CD8-positive, alpha-beta memory T cell (primary cell): ENCODE measurements around the gene CDH5. TPM values are rescaled to one million over a fixed set of nuclear protein-coding genes. Genes with fewer than 3 reads are reported as not detected.

Experiments
- CTCF ChIA-PET: fragments of 350-600 bp; sonication (Branson Sonifier 250); formaldehyde crosslinking; loops from one replicate; lab custom pipeline; 2021; ENCODE audit warnings: antibody characterized with exemption; lab: Charles Lee
- POLR2A ChIA-PET: fragments of 350-600 bp; sonication (Branson Sonifier 250); formaldehyde crosslinking; loops from one replicate; lab custom pipeline; 2021; ENCODE audit warnings: antibody characterized with exemption; lab: Charles Lee
- DNase-seq, 5 donors: peaks; one replicate each; pipeline versions ENCODE4 v3.0.0 to v3.0.0-alpha.2; 2020 to 2022; ENCODE audit warnings: mixed read lengths in 1 of 5
- H3K27ac ChIP-seq: one replicate; pipeline ENCODE4 v1.7.0; 2013; ENCODE audit warnings: low read depth, mild to moderate bottlenecking, low read length, moderate library complexity
- H3K27me3 ChIP-seq: 2 replicates; pipeline ENCODE4 v1.7.0; 2013; ENCODE audit warnings: low read length, mild to moderate bottlenecking; ENCODE audit not compliant: insufficient read depth, poor library complexity, severe bottlenecking
- H3K36me3 ChIP-seq: 2 replicates; pipeline ENCODE4 v1.7.0; 2013; ENCODE audit warnings: mild to moderate bottlenecking, low read length, moderate library complexity; ENCODE audit not compliant: insufficient read depth
- H3K4me1 ChIP-seq: 2 replicates; pipeline ENCODE4 v1.7.0; 2013; ENCODE audit warnings: mild to moderate bottlenecking, low read length, moderate library complexity; ENCODE audit not compliant: insufficient read depth
- H3K4me3 ChIP-seq: 2 replicates; pipeline ENCODE4 v1.7.0; 2013; ENCODE audit warnings: mild to moderate bottlenecking, low read length
- H3K9me3 ChIP-seq: 2 replicates; pipeline ENCODE4 v1.7.0; 2013; ENCODE audit warnings: mild to moderate bottlenecking, low read length
- H3K27ac Mint-ChIP-seq, 8 donors: one replicate each; pipeline ENCODE4 v1.8.0; 2020 to 2021; ENCODE audit warnings: mixed read lengths in 8 of 8, mild to moderate bottlenecking in 6 of 8, inconsistent platforms in 3 of 8, moderate library complexity in 3 of 8
- H3K27me3 Mint-ChIP-seq, 2 donors: one replicate each; pipeline ENCODE4 v1.8.0; 2020 to 2021; ENCODE audit warnings: mixed read lengths in 2 of 2, mild to moderate bottlenecking in 1 of 2, moderate library complexity in 1 of 2
- H3K36me3 Mint-ChIP-seq, 3 donors: one replicate each; pipeline ENCODE4 v1.8.0; 2020 to 2021; ENCODE audit warnings: mixed read lengths in 3 of 3, inconsistent platforms in 1 of 3, mild to moderate bottlenecking in 1 of 3
- H3K4me1 Mint-ChIP-seq, 3 donors: one replicate each; pipeline ENCODE4 v1.8.0; 2020 to 2021; ENCODE audit warnings: mixed read lengths in 3 of 3, inconsistent platforms in 1 of 3, mild to moderate bottlenecking in 1 of 3
- H3K4me3 Mint-ChIP-seq, 7 donors: one replicate each; pipeline ENCODE4 v1.8.0; 2020 to 2021; ENCODE audit warnings: mixed read lengths in 7 of 7, mild to moderate bottlenecking in 6 of 7, moderate library complexity in 4 of 7, inconsistent platforms in 2 of 7
- H3K9me3 Mint-ChIP-seq, 5 donors: one replicate each; pipeline ENCODE4 v1.8.0; 2020 to 2022; ENCODE audit warnings: mixed read lengths in 5 of 5, mild to moderate bottlenecking in 3 of 5, moderate library complexity in 2 of 5, inconsistent platforms in 1 of 5
- polyA plus RNA-seq: library from polyadenylated mRNA; unstranded; fragments of 300-500 nt; fragmentation: Illumina TruSeq; gene quantifications from one replicate; pipeline ENCODE4 v1.2.3, GENCODE V29; 2021
- total RNA-seq, 2 experiments: library from RNA; stranded (reverse); gene quantifications; one replicate each; pipeline ENCODE4 v1.2.3, GENCODE V29; 2021

CDH5 gene
- total and polyA plus RNA-seq, 3 experiments from 2014 or later = not detected

DNA sequence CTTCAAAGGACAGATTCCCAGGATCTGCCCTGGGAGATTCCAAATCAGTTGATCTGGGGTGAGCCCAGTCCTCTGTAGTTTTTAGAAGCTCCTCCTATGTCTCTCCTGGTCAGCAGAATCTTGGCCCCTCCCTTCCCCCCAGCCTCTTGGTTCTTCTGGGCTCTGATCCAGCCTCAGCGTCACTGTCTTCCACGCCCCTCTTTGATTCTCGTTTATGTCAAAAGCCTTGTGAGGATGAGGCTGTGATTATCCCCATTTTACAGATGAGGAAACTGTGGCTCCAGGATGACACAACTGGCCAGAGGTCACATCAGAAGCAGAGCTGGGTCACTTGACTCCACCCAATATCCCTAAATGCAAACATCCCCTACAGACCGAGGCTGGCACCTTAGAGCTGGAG, 840 bp upstream of the CDH5 start:
- H3K36me3 Mint-ChIP-seq = peaks cover 0 to 6% (median 0%) of the 10 kb centered on the region in 3 donors
- H3K27ac ChIP-seq = no peak overlapping the region
- no peak overlapping the region for H3K4me3 ChIP-seq
- POLR2A ChIA-PET = no interaction called here
- H3K27ac Mint-ChIP-seq = no peak overlapping the region
- peaks cover 6 to 7% (median 7%) of the 10 kb centered on the region in 3 donors for H3K4me1 Mint-ChIP-seq
- no peak for DNase-seq
- CTCF ChIA-PET = interaction anchor here (1.0 to 1.7 kb wide), 2 partner anchors 8 to 41 kb away, joined by 3 to 5 read pairs; no protein-coding TSS in a partner anchor
- H3K27me3 Mint-ChIP-seq = peaks cover 34 to 51% of the 10 kb centered on the region in 2 donors
- H3K36me3 ChIP-seq = no peaks in the 10 kb centered on the region
- H3K4me3 Mint-ChIP-seq = no peak overlapping the region
- H3K27me3 ChIP-seq = peaks cover 8% of the 10 kb centered on the region
- H3K9me3 ChIP-seq = no peaks in the 10 kb centered on the region
- H3K9me3 Mint-ChIP-seq = no peaks in the 10 kb centered on the region
- H3K4me1 ChIP-seq = no peaks in the 10 kb centered on the region

DNA sequence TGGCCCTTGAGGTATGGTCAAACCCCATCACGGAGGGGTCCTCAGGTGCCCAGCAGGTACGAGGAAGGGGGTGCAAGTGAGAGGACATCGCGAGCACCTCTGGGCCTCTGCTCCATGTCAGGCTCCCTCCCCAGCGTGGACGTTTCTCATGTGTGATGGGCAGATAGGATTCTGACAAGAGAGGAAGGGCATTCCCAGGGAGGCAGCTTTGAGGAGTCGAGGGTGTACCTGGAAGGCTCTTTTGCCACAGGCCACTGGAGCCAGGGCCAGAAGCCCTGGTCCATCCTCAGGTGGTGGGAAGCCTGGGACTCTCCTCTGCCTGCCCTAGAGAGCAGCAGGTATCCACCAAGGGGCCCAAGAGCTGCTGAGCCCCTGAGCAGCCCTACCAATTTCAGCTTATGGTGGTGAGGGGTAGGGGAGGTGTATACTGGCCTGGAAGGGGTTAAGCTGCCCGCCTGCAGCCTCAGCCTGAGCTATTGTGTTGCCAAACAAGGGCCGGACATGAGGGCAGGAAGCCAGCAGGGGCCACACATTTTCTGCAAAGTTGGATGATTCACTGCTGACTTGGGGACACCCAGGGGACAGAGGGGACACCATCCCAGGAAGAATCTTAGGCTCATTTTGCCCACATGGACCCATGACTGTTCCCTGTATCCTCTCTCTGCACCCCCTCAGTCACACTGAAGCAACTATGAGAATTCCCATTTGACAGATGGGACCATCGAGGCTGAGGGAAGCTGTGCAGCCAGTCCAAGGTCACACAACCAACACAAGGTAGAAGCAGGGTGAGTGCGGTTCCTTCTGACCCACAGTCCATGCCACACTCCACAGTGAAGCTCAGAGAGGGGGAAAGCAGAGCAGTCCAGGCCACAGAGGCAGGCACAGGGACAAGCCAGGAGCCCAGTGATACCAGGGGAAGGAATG, 1.7 kb downstream of the CDH5 start:
- Mint-ChIP-seq H3K4me3 (no peak overlapping the region), H3K4me1 (peaks cover 0 to 7% (median 0%) of the 10 kb centered on the region in 3 donors), H3K27ac (no peak overlapping the region), H3K9me3 (no peaks in the 10 kb centered on the region), H3K36me3 (peaks cover 0 to 6% (median 0%) of the 10 kb centered on the region in 3 donors), H3K27me3 (peaks cover 16 to 34% of the 10 kb centered on the region in 2 donors)
- ChIA-PET POLR2A (no interaction called here), CTCF (interaction anchor here (0.8 to 1.6 kb wide), 3 partner anchors 10 to 16 kb away, joined by 3 to 6 read pairs (median 3); no protein-coding TSS in a partner anchor)
- no peak for DNase-seq
- no peak overlapping the region for H3K27ac ChIP-seq
- no peaks in the 10 kb centered on the region for H3K36me3 ChIP-seq
- H3K27me3 ChIP-seq = no peaks in the 10 kb centered on the region
- no peaks in the 10 kb centered on the region for H3K4me1 ChIP-seq
- H3K4me3 ChIP-seq = no peak overlapping the region
- no peaks in the 10 kb centered on the region for H3K9me3 ChIP-seq

- no peak for DNase-seq
- Mint-ChIP-seq H3K4me1 (peaks cover 0 to 7% (median 0%) of the 10 kb centered on the region in 3 donors), H3K36me3 (peaks cover 0 to 6% (median 0%) of the 10 kb centered on the region in 3 donors), H3K4me3 (no peak overlapping the region), H3K27ac (peak overlapping the region in 1 of 8 donors; percentile 54), H3K27me3 (peaks cover 8 to 29% of the 10 kb centered on the region in 2 donors), H3K9me3 (no peaks in the 10 kb centered on the region)
- H3K4me1 ChIP-seq = no peaks in the 10 kb centered on the region
- no peak overlapping the region for H3K27ac ChIP-seq
- no peaks in the 10 kb centered on the region for H3K27me3 ChIP-seq
- H3K4me3 ChIP-seq = no peak overlapping the region
- no peaks in the 10 kb centered on the region for H3K36me3 ChIP-seq
- ChIA-PET CTCF (interaction anchor here (1.6 kb wide), 1 partner anchor 12 kb away, joined by 6 read pairs; no protein-coding TSS in a partner anchor), POLR2A (no interaction called here)
- no peaks in the 10 kb centered on the region for H3K9me3 ChIP-seq
These were observed 2.6 kb downstream of the CDH5 start for GRCh38 chr16:66369055-66369592.

DNA sequence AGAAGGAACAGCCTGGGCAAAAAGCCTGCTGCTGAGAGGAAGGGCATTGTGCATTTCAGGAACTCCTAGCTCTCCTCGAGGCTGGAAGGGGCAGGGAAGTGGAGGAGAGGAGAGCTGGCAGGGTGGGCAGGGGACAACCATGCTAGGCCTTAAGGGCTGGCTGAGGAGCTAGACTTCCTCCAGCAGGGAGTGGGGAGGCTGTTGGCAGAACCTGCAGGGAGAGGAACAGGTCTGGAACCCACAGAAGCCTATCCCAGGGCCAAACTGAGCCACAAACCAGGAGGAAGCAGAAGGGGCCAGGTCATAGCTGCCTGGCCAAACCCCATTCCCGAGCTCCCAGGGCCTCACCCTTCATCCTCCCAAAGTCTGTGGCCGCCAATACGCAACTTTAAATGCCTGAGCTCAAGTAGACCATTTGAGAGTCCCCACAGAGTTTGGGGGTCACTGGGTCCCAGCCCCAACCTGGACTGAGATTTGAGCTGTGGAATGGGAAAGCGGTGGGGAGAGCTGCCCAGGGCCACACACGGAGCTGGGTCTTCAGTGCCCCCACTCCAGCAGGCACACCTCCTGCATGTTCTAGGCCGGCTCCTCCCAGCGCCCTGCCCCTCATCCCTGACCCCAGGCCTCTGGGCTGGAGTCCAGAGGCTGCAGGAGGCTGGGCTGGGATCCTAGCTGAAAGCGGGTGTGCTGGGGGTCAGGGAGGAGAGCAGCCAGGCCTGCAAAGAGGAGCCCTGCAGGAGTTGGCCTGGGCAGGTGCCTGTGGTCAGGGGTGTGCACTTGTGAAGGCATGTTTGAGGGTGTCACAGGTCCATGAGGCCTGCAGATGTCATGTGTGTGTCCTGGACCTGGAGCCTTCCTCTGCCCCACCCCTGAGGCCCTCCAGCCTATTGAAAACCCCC, 4.5 kb downstream of the CDH5 start:
- Histone ChIP-seq H3K4me1 (no peaks in the 10 kb centered on the region), H3K27ac (no peak overlapping the region), H3K9me3 (no peaks in the 10 kb centered on the region), H3K36me3 (no peaks in the 10 kb centered on the region), H3K4me3 (no peak overlapping the region), H3K27me3 (no peaks in the 10 kb centered on the region)
- DNase-seq = no peak
- H3K4me3 Mint-ChIP-seq = no peak overlapping the region
- peaks cover 0 to 7% (median 0%) of the 10 kb centered on the region in 3 donors for H3K4me1 Mint-ChIP-seq
- ChIA-PET POLR2A (no interaction called here), CTCF (interaction anchor here (1.2 to 1.5 kb wide), 2 partner anchors 9 to 14 kb away, joined by 3 read pairs; no protein-coding TSS in a partner anchor)
- no peak overlapping the region for H3K27ac Mint-ChIP-seq
- H3K27me3 Mint-ChIP-seq = peaks cover under 1 to 12% of the 10 kb centered on the region in 2 donors
- H3K36me3 Mint-ChIP-seq = no peaks in the 10 kb centered on the region
- no peaks in the 10 kb centered on the region for H3K9me3 Mint-ChIP-seq

- ChIA-PET POLR2A (interaction anchor here (0.6 kb wide), 1 partner anchor 34 kb away, joined by 3 read pairs; no protein-coding TSS in a partner anchor), CTCF (interaction anchor here (0.7 to 1.5 kb wide), 3 partner anchors 11 to 15 kb away, joined by 3 read pairs; no protein-coding TSS in a partner anchor)
- H3K9me3 Mint-ChIP-seq = no peaks in the 10 kb centered on the region
- no peak overlapping the region for H3K27ac ChIP-seq
- no peak overlapping the region for H3K27ac Mint-ChIP-seq
- no peaks in the 10 kb centered on the region for H3K9me3 ChIP-seq
- H3K4me3 Mint-ChIP-seq = no peak overlapping the region
- H3K36me3 Mint-ChIP-seq = no peaks in the 10 kb centered on the region
- no peaks in the 10 kb centered on the region for H3K36me3 ChIP-seq
- H3K4me3 ChIP-seq = no peak overlapping the region
- H3K4me1 ChIP-seq = no peaks in the 10 kb centered on the region
- no peaks in the 10 kb centered on the region for H3K27me3 ChIP-seq
- DNase-seq = no peak
- H3K4me1 Mint-ChIP-seq = peaks cover 0 to 7% (median 0%) of the 10 kb centered on the region in 3 donors
- peaks cover 0 to 12% of the 10 kb centered on the region in 2 donors for H3K27me3 Mint-ChIP-seq
These were observed 5.8 kb downstream of the CDH5 start for GRCh38 chr16:66372078-66372897.

DNA sequence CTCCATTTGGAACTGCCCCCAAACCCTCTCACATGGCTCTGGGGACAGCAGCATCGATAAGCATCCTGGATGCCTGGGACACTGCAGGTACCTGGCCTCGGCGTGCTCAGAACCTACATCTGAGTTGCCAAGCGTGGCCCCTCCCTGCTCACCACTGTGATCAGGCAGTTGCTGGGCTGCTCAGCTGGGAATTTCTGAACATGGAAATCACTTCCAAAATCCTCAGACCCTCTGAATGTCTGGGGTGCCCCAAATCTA, 6.3 kb downstream of the CDH5 start:
- Histone ChIP-seq H3K9me3 (no peaks in the 10 kb centered on the region), H3K36me3 (no peaks in the 10 kb centered on the region), H3K4me3 (no peak overlapping the region), H3K27ac (no peak overlapping the region), H3K4me1 (no peaks in the 10 kb centered on the region), H3K27me3 (no peaks in the 10 kb centered on the region)
- CTCF ChIA-PET = interaction anchor here (1.5 kb wide), 1 partner anchor 16 kb away, joined by 3 read pairs; no protein-coding TSS in a partner anchor
- POLR2A ChIA-PET = no interaction called here
- Mint-ChIP-seq H3K27me3 (peaks cover 0 to 12% of the 10 kb centered on the region in 2 donors), H3K4me1 (peaks cover 0 to 7% (median 0%) of the 10 kb centered on the region in 3 donors), H3K4me3 (no peak overlapping the region), H3K9me3 (no peaks in the 10 kb centered on the region), H3K36me3 (no peaks in the 10 kb centered on the region), H3K27ac (no peak overlapping the region)
- DNase-seq = no peak

DNA sequence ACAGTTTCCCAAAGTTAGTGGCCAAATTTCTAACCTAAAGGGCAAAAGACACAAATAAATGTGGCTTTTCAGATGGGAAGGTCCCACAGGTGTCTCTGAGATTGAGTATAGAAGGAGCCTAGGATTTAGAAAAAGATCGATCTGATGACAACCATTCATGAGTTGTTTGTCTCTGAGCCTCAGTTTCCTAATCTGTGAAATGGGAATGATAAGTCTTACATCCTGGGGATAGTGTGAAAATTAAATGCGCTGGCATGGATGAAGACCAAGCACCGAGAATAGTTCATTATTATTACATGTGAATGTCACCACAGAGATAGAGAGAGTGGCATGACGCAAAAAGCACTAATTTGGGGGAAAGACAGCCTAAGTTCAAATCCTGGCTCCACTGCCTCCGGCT, 7.2 kb downstream of the CDH5 start:
- H3K4me3 Mint-ChIP-seq = no peak overlapping the region
- H3K27me3 ChIP-seq = no peaks in the 10 kb centered on the region
- H3K9me3 ChIP-seq = no peaks in the 10 kb centered on the region
- POLR2A ChIA-PET = no interaction called here
- no peak overlapping the region for H3K4me3 ChIP-seq
- no peaks in the 10 kb centered on the region for H3K36me3 Mint-ChIP-seq
- H3K9me3 Mint-ChIP-seq = no peaks in the 10 kb centered on the region
- peaks cover 0 to 3% (median 0%) of the 10 kb centered on the region in 3 donors for H3K4me1 Mint-ChIP-seq
- CTCF ChIA-PET = no interaction called here
- no peak overlapping the region for H3K27ac Mint-ChIP-seq
- DNase-seq = no peak
- H3K36me3 ChIP-seq = no peaks in the 10 kb centered on the region
- H3K27me3 Mint-ChIP-seq = peaks cover 0 to 12% of the 10 kb centered on the region in 2 donors
- no peak overlapping the region for H3K27ac ChIP-seq
- H3K4me1 ChIP-seq = no peaks in the 10 kb centered on the region
